Kidney epithelial cell (primary cell): ENCODE measurements around the gene FAM240A. TPM values are rescaled to one million over a fixed set of nuclear protein-coding genes. Genes with fewer than 3 reads are reported as not detected.

Experiments used
- DNase-seq: peaks from one replicate; pipeline ENCODE4 v3.0.0-alpha.2; 2010; ENCODE audit warnings: low read depth
- H3K27me3 ChIP-seq: 2 replicates; pipeline ENCODE4 v1.6.0; 2011; ENCODE audit warnings: low read length; ENCODE audit not compliant: control insufficient read depth, insufficient read depth
- H3K36me3 ChIP-seq: 2 replicates; pipeline ENCODE4 v1.5.1; 2011; ENCODE audit warnings: low read length; ENCODE audit not compliant: control insufficient read depth, insufficient read depth
- H3K4me3 ChIP-seq: 2 replicates; pipeline ENCODE4 v1.5.1; 2011; ENCODE audit warnings: low read depth, mild to moderate bottlenecking, control low read depth, low read length
- CTCF ChIP-seq: IDR thresholded peaks from 2 replicates; pipeline ENCODE4 v1.5.1; 2011; ENCODE audit warnings: mild to moderate bottlenecking, moderate library complexity, low read length, control low read depth, inconsistent platforms; ENCODE audit not compliant: insufficient read depth, poor library complexity, severe bottlenecking
- total RNA-seq: library from RNA; depleted of rRNA; stranded (reverse); fragments of >200 nt; gene quantifications from 2 replicates; pipeline ENCODE4 v1.2.3, GENCODE V29; 2015

The FAM240A gene
- total RNA-seq, 1 donor from 2014 or later, result not detected

- H3K4me3 ChIP-seq, result no peak overlapping the region
- H3K36me3 ChIP-seq, result no peaks in the 10 kb centered on the region
- no peaks in the 10 kb centered on the region for H3K27me3 ChIP-seq
- no peak for DNase-seq
- TF ChIP-seq CTCF, result no peak
Observed at GRCh38 chr3:46675426-46675825, 63.1 kb downstream of the FAM240A start.

Other genes starting within 250 kb of the FAM240A start
- gene CCR5, start 241.6 kb upstream of the FAM240A start, total RNA-seq, result not detected in 2 replicates
- gene CCRL2, start 205.3 kb upstream of the FAM240A start, total RNA-seq, result 0.29 and 0.48 TPM in 2 replicates
- not detected in 2 replicates for gene LTF, start 147.6 kb upstream of the FAM240A start, total RNA-seq
- gene RTP3, start 114.5 kb upstream of the FAM240A start, total RNA-seq, result not detected in 2 replicates
- gene LRRC2, start 46.2 kb upstream of the FAM240A start, total RNA-seq, result 0.29 TPM in 1 of 2 replicates, not detected in the other
- gene ALS2CL, start 81.2 kb downstream of the FAM240A start, total RNA-seq, result 23.7 and 30.9 TPM in 2 replicates
- 1.3 and 1.9 TPM in 2 replicates for gene TMIE, start 88.9 kb downstream of the FAM240A start, total RNA-seq
- 0.07 and 0.29 TPM in 2 replicates for gene PRSS50, start 105.3 kb downstream of the FAM240A start, total RNA-seq